WTC11 (cell line): ENCODE data around the gene CSTPP1. TPM values are rescaled to one million over a fixed set of nuclear protein-coding genes. Genes with fewer than 3 reads are reported as not detected.

ENCODE experiments used
- ATAC-seq: fragments of 200-7000 bp; cut with Tn5 transposase; 2 replicates; pipeline ENCODE4 v1.10.0; 2021; ENCODE audit warnings: mild to moderate bottlenecking, moderate library complexity
- CTCF ChIA-PET: fragments of 300-600 bp; sonication (Branson Sonifier 250); formaldehyde crosslinking; loops from one replicate; lab custom pipeline; 2021; ENCODE audit warnings: antibody characterized with exemption; lab: Charles Lee
- POLR2A ChIA-PET: fragments of 350-600 bp; sonication (Branson Sonifier 250); formaldehyde crosslinking; loops from one replicate; lab custom pipeline; 2021; ENCODE audit warnings: antibody characterized with exemption; lab: Charles Lee
- DNase-seq: peaks from one replicate; pipeline ENCODE4 v3.0.0; 2021; ENCODE audit warnings: low spot score
- H3K27ac Mint-ChIP-seq: 2 replicates; pipeline ENCODE4 v1.8.0; 2021; ENCODE audit warnings: mixed read lengths
- H3K27me3 Mint-ChIP-seq: 2 replicates; pipeline ENCODE4 v1.8.0; 2021; ENCODE audit warnings: low read depth, mild to moderate bottlenecking, moderate library complexity, mixed read lengths
- H3K36me3 Mint-ChIP-seq: 2 replicates; pipeline ENCODE4 v1.8.0; 2021; ENCODE audit warnings: mixed read lengths
- H3K4me1 Mint-ChIP-seq: 2 replicates; pipeline ENCODE4 v1.8.0; 2022; ENCODE audit warnings: mixed read lengths
- H3K4me3 Mint-ChIP-seq: 2 replicates; pipeline ENCODE4 v1.8.0; 2021; ENCODE audit warnings: mild to moderate bottlenecking, moderate library complexity, mixed read lengths
- H3K9me3 Mint-ChIP-seq: 2 replicates; pipeline ENCODE4 v1.8.0; 2021; ENCODE audit warnings: mixed read lengths
- ATF1 ChIP-seq: sonication (generic); formaldehyde crosslinking; IDR thresholded peaks from 2 replicates; pipeline ENCODE4 v1.8.1; 2023; ENCODE audit warnings: mild to moderate bottlenecking, moderate library complexity, missing genetic modification reagents
- CREB1 ChIP-seq: sonication (generic); formaldehyde crosslinking; IDR thresholded peaks from 2 replicates; pipeline ENCODE4 v1.8.0; 2023; ENCODE audit warnings: mild to moderate bottlenecking, missing genetic modification reagents
- ESRRA ChIP-seq: sonication (generic); formaldehyde crosslinking; IDR thresholded peaks from 2 replicates; pipeline ENCODE4 v1.8.1; 2022; ENCODE audit warnings: mild to moderate bottlenecking, missing genetic modification reagents, borderline replicate concordance
- FOXP1 ChIP-seq: sonication (generic); formaldehyde crosslinking; IDR thresholded peaks from 2 replicates; pipeline ENCODE4 v1.8.0; 2022; ENCODE audit warnings: missing genetic modification reagents, mild to moderate bottlenecking, moderate library complexity, borderline replicate concordance
- GABPB1 ChIP-seq: sonication (generic); formaldehyde crosslinking; IDR thresholded peaks from 2 replicates; pipeline ENCODE4 v1.8.1; 2023; ENCODE audit warnings: mild to moderate bottlenecking, missing genetic modification reagents
- HMGA2 ChIP-seq: fragments of 250-450 bp; sonication (Bioruptor Pico); IDR thresholded peaks from 2 replicates; pipeline ENCODE4 v1.4.0; 2021; ENCODE audit warnings: mild to moderate bottlenecking, moderate library complexity
- IRF1 ChIP-seq: sonication (generic); formaldehyde crosslinking; IDR thresholded peaks from 2 replicates; pipeline ENCODE4 v1.8.0; 2023; ENCODE audit warnings: missing genetic modification reagents
- KAT7 ChIP-seq: sonication (generic); formaldehyde crosslinking; IDR thresholded peaks from 2 replicates; pipeline ENCODE4 v1.8.1; 2023; ENCODE audit warnings: missing genetic modification reagents, mild to moderate bottlenecking, borderline replicate concordance
- MAX ChIP-seq: sonication (generic); formaldehyde crosslinking; IDR thresholded peaks from 2 replicates; pipeline ENCODE4 v1.8.0; 2022; ENCODE audit warnings: mild to moderate bottlenecking, missing genetic modification reagents
- NR1H2 ChIP-seq: sonication (generic); formaldehyde crosslinking; IDR thresholded peaks from 2 replicates; pipeline ENCODE4 v1.9.0; 2021; ENCODE audit warnings: mild to moderate bottlenecking, moderate library complexity, missing genetic modification reagents
- SMAD4 ChIP-seq: sonication (generic); formaldehyde crosslinking; IDR thresholded peaks from 2 replicates; pipeline ENCODE4 v1.8.0; 2022; ENCODE audit warnings: mild to moderate bottlenecking, missing genetic modification reagents
- ZNF121 ChIP-seq: sonication (generic); formaldehyde crosslinking; IDR thresholded peaks from 2 replicates; pipeline ENCODE4 v1.8.0; 2023; ENCODE audit warnings: missing genetic modification reagents
- ZNF219 ChIP-seq: sonication (generic); formaldehyde crosslinking; IDR thresholded peaks from 2 replicates; pipeline ENCODE4 v1.8.0; 2023; ENCODE audit warnings: missing genetic modification reagents, mild to moderate bottlenecking, borderline replicate concordance
- ZNF281 ChIP-seq: sonication (generic); formaldehyde crosslinking; IDR thresholded peaks from 2 replicates; pipeline ENCODE4 v1.8.0; 2023; ENCODE audit warnings: mild to moderate bottlenecking, missing genetic modification reagents
- total RNA-seq: library from RNA; stranded (reverse); gene quantifications from 3 replicates; pipeline ENCODE4 v1.2.3, GENCODE V29; 2021
- TF ChIP-seq, protein P1 (sequence below): sonication (generic); formaldehyde crosslinking; IDR thresholded peaks from 2 replicates; pipeline ENCODE4 v1.8.1; 2022; ENCODE audit warnings: mild to moderate bottlenecking, moderate library complexity, missing genetic modification reagents
- TF ChIP-seq, protein P2 (sequence below): sonication (generic); formaldehyde crosslinking; IDR thresholded peaks from 2 replicates; pipeline ENCODE4 v1.8.0; 2022; ENCODE audit warnings: mild to moderate bottlenecking, missing genetic modification reagents
- TF ChIP-seq, protein P3 (sequence below): sonication (generic); formaldehyde crosslinking; IDR thresholded peaks from 2 replicates; pipeline ENCODE4 v1.8.0; 2022; ENCODE audit warnings: mild to moderate bottlenecking, missing genetic modification reagents

Gene CSTPP1
- total RNA-seq, 1 experiment from 2014 or later: 23.6 TPM

DNA sequence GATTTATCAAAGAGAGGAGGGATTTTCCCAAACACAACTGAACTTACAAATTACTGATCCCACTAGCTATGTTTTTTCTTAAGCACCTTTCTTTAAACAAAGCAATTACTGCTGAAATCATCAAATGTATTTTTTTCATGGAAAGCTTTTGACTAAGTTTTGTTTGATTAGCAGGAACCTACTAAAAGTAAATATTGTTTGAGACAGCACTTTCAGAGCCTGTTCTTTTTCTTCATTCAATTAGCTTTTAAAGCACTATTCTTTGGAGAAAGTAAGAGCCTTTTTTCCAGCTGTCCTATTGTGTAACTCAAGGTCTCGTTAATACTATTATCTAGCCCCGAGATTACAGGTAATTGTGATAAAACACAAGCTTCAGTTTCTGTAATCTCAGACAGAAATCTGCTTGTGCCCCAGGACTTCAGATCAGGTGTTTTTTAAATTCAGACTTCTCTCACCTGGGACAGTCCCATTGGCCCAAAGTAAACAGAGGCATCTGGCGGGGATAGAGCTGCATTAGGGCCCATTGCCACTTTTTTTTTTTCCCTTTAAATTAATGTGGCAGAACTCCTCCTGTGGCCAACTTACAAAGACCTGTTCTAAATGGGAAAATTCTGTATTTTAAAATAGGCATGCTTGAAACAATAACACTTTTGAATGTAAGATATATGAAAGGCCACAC lies 11.0 kb downstream of the CSTPP1 start:
- ATAC-seq: no peak
- Mint-ChIP-seq H3K27me3 (no peaks in the 10 kb centered on the region), H3K36me3 (no peaks in the 10 kb centered on the region), H3K9me3 (no peaks in the 10 kb centered on the region), H3K27ac (no peak overlapping the region), H3K4me3 (no peak overlapping the region), H3K4me1 (no peaks in the 10 kb centered on the region; the same call in 1 of the 2 replicates)
- ChIA-PET POLR2A (no interaction called here), CTCF (interaction anchor here (1.1 to 2.2 kb wide), 2 partner anchors 34 to 205 kb away, joined by 3 to 13 read pairs; no protein-coding TSS in a partner anchor)
- no peak for DNase-seq
- TF ChIP-seq ESRRA: no peak
- TF ChIP-seq ATF1: no peak
- TF ChIP-seq HMGA2 (CRISPR knock-in tag): no peak
- no peak for TF ChIP-seq ZNF219

DNA sequence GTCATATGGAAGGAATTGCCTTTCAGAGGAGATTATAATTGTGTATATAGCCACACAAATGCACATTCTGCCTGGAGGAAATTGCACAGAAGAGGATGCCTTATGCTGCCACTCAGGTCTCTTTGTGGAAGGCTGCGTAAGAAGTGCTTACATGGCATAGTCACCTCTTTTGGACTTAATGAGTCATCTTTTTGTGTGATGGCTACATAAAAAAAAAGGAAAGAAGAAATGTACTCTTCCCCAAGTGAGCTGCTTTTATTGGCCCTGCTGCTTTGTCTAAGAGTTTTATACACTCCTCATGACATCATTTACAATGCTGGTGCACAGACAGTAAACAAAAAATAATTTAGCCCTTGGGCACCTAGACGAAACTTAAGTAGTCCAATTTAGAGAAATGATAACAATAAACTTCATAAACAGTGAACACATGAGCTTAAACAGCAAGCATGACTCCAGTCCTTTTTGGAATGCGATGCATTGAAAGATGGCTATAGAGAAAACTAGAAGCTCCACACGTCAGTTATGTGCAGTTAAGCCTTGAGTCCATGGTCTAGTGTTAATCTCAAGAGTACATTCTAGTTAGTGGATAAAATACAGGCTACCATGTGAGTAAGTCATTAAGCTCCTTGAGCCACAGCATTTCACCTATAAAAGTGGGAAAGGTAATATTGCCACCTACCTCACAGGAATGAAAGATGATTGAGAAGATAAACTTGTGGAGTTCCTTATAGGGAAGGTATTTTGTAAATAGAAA lies 12.0 kb downstream of the CSTPP1 start:
- ChIA-PET CTCF (interaction anchor here (1.1 to 2.2 kb wide), 2 partner anchors 35 to 204 kb away, joined by 3 to 13 read pairs; no protein-coding TSS in a partner anchor), POLR2A (no interaction called here)
- no peak for DNase-seq
- Mint-ChIP-seq H3K27me3 (no peaks in the 10 kb centered on the region), H3K36me3 (no peaks in the 10 kb centered on the region), H3K9me3 (no peaks in the 10 kb centered on the region), H3K27ac (0 out of 2 replicates have a peak overlapping the region, but pooled peaks have one; percentile 74), H3K4me1 (no peaks in the 10 kb centered on the region; the same call in 1 of the 2 replicates), H3K4me3 (no peak overlapping the region)
- ATAC-seq: no peak
- TF ChIP-seq, protein P1, sequence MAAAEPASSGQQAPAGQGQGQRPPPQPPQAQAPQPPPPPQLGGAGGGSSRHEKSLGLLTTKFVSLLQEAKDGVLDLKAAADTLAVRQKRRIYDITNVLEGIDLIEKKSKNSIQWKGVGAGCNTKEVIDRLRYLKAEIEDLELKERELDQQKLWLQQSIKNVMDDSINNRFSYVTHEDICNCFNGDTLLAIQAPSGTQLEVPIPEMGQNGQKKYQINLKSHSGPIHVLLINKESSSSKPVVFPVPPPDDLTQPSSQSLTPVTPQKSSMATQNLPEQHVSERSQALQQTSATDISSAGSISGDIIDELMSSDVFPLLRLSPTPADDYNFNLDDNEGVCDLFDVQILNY (CRISPR knock-in tag): no peak
- TF ChIP-seq GABPB1 (no peak), KAT7 (CRISPR knock-in tag) (no peak), IRF1 (no peak), MAX (no peak), ZNF281 (CRISPR knock-in tag) (no peak), CREB1 (CRISPR knock-in tag) (no peak), ZNF121 (no peak), NR1H2 (CRISPR knock-in tag) (no peak), FOXP1 (no peak), SMAD4 (CRISPR knock-in tag) (no peak)
- TF ChIP-seq, protein P2, sequence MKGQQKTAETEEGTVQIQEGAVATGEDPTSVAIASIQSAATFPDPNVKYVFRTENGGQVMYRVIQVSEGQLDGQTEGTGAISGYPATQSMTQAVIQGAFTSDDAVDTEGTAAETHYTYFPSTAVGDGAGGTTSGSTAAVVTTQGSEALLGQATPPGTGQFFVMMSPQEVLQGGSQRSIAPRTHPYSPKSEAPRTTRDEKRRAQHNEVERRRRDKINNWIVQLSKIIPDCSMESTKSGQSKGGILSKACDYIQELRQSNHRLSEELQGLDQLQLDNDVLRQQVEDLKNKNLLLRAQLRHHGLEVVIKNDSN (CRISPR knock-in tag): no peak
- TF ChIP-seq, protein P3, sequence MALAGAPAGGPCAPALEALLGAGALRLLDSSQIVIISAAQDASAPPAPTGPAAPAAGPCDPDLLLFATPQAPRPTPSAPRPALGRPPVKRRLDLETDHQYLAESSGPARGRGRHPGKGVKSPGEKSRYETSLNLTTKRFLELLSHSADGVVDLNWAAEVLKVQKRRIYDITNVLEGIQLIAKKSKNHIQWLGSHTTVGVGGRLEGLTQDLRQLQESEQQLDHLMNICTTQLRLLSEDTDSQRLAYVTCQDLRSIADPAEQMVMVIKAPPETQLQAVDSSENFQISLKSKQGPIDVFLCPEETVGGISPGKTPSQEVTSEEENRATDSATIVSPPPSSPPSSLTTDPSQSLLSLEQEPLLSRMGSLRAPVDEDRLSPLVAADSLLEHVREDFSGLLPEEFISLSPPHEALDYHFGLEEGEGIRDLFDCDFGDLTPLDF (CRISPR knock-in tag): no peak
